ENCODE data around the gene CYTH1.

DNA sequence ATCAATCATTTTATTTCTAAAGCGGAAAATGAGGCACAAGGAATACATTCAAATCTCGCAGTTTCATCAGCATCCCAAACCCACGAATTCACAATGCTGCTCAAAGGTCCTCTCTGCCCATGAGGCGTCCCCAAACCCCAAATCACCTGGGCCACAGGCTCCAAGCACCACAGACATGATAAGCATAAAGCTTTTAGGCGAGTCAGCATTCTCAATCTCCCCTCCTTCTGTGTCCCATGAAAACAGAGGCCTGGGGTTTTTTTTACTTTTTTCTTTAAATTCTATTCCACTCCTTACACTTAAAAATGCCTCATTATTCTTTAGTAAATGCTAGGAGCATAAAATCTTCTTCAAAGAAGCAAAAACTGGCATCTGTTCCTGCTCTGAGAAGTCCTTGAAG lies 55.0 kb downstream of the CYTH1 start:
- TF ChIP-seq ISL1 (CRISPR knock-in tag; IDR thresholded peaks at IDR 0.05) (no peak), ESRRG (CRISPR knock-in tag; IDR thresholded peaks at IDR 0.05) (no peak), BACH2 (CRISPR knock-in tag; IDR thresholded peaks at IDR 0.05; ENCODE audit: borderline replicate concordance) (no peak), TOX (CRISPR knock-in tag; IDR thresholded peaks at IDR 0.05; ENCODE audit: borderline replicate concordance) (no peak), PPARA (CRISPR knock-in tag; IDR thresholded peaks at IDR 0.05; ENCODE audit: borderline replicate concordance) (no peak), ZFP30 (CRISPR knock-in tag; IDR thresholded peaks at IDR 0.05) (no peak), RARB (CRISPR knock-in tag; IDR thresholded peaks at IDR 0.05) (no peak), ZFP3 (CRISPR knock-in tag; IDR thresholded peaks at IDR 0.05) (no peak), ZNF565 (CRISPR knock-in tag; conservative IDR thresholded peaks at IDR 0.05; ENCODE audit: low read depth) (no peak)
- TF ChIP-seq, protein P1, sequence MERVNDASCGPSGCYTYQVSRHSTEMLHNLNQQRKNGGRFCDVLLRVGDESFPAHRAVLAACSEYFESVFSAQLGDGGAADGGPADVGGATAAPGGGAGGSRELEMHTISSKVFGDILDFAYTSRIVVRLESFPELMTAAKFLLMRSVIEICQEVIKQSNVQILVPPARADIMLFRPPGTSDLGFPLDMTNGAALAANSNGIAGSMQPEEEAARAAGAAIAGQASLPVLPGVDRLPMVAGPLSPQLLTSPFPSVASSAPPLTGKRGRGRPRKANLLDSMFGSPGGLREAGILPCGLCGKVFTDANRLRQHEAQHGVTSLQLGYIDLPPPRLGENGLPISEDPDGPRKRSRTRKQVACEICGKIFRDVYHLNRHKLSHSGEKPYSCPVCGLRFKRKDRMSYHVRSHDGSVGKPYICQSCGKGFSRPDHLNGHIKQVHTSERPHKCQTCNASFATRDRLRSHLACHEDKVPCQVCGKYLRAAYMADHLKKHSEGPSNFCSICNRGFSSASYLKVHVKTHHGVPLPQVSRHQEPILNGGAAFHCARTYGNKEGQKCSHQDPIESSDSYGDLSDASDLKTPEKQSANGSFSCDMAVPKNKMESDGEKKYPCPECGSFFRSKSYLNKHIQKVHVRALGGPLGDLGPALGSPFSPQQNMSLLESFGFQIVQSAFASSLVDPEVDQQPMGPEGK (CRISPR knock-in tag; IDR thresholded peaks at IDR 0.05; ENCODE audit: borderline replicate concordance): no peak
- TF ChIP-seq, protein P2, sequence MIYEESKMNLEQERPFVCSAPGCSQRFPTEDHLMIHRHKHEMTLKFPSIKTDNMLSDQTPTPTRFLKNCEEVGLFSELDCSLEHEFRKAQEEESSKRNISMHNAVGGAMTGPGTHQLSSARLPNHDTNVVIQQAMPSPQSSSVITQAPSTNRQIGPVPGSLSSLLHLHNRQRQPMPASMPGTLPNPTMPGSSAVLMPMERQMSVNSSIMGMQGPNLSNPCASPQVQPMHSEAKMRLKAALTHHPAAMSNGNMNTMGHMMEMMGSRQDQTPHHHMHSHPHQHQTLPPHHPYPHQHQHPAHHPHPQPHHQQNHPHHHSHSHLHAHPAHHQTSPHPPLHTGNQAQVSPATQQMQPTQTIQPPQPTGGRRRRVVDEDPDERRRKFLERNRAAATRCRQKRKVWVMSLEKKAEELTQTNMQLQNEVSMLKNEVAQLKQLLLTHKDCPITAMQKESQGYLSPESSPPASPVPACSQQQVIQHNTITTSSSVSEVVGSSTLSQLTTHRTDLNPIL (CRISPR knock-in tag; IDR thresholded peaks at IDR 0.05; ENCODE audit: low read depth): no peak

Data from SK-N-SH treated with all-trans-retinoic acid at 6 μM for 48 hours (cell line).